Transverse colon (tissue), 3 donors: ENCODE results near the gene RFX2.

Source experiments
- CTCF ChIP-seq, 5 experiments: fragments of 200-600 bp in 3 of 5; fragments of 450-650 bp in 2 of 5; sonication (generic) in 3 of 5; IDR thresholded peaks; 1 replicate in 2 of 5; 2 replicates in 3 of 5; pipeline ENCODE4 v1.5.1; 2016 to 2017; ENCODE audit warnings: antibody characterized with exemption in 5 of 5, inconsistent platforms in 3 of 5, mild to moderate bottlenecking in 2 of 5, moderate library complexity in 1 of 5
- POLR2A ChIP-seq: fragments of 450-650 bp; IDR thresholded peaks from one replicate; pipeline ENCODE4 v1.6.1; 2016; ENCODE audit warnings: antibody characterized with exemption, mild to moderate bottlenecking, moderate library complexity

GRCh38 chr19:6058518-6059201 is 51.6 kb downstream of the RFX2 start:
- TF ChIP-seq CTCF (IDR thresholded peaks at IDR 0.05) (no peak), POLR2A (no peak)
